Cardiac fibroblast (primary cell): ENCODE measurements around the gene IFTAP.

ENCODE experiments used
- DNase-seq, 2 donors: peaks; one replicate each; pipeline versions ENCODE4 v3.0.0 to v3.0.0-alpha.2; 2010; ENCODE audit warnings: low read depth in 2 of 2
- H3K4me3 ChIP-seq, 2 donors: replicated peaks in 1 of 2; 1 replicate in 1 of 2; 2 replicates in 1 of 2; pipeline ENCODE4 v1.5.1; 2011; ENCODE audit warnings: low read depth in 2 of 2, low read length in 2 of 2, mild to moderate bottlenecking in 2 of 2, moderate library complexity in 1 of 2
- CTCF ChIP-seq: IDR thresholded peaks from one replicate; pipeline ENCODE4 v1.5.1; 2011; ENCODE audit warnings: low read depth, mild to moderate bottlenecking, low read length, inconsistent platforms

The IFTAP gene

GRCh38 chr11:36596880-36597279, 2.6 kb downstream of the IFTAP start:
- no peak for TF ChIP-seq CTCF
- no peak for DNase-seq
- no peak overlapping the region for H3K4me3 ChIP-seq

GRCh38 chr11:36598051-36598450, 3.7 kb downstream of the IFTAP start, which contains the start of gene RAG2:
RAG2 (minus strand) TSS chr11:36598236; CDS start chr11:36594168, 4,068 bp downstream.
- DNase-seq = no peak
- no peak for TF ChIP-seq CTCF

DNA sequence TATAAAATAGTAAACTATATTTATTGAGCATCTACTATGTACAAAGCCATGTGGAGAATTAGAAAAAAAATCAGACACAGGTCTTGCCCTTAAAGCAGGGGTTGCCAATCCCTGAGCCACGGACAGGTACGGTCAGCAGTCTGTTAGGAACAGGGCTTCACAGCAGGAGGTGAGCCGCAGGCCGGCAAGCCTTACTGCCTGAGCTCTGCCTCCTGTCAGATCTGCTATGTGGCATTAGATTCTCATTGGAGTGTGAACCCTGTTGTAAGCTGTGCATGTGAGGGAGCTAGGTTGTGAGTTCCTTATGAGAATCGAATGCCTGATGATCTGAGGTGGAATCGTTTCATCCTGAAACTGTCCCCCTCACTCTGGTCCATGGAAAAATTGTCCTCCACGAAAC, 5.9 kb downstream of the IFTAP start:
- TF ChIP-seq CTCF = no peak
- no peak for DNase-seq
- no peak overlapping the region for H3K4me3 ChIP-seq

More at GRCh38 chr11:36598051-36598450, 3.7 kb downstream of the IFTAP start, which contains the start of gene RAG2:
- no peak within 1 kb of the TSS for H3K4me3 ChIP-seq

- no peak for DNase-seq
- H3K4me3 ChIP-seq = no peak overlapping the region
- no peak for TF ChIP-seq CTCF
Observed at GRCh38 chr11:36601155-36601554, 6.9 kb downstream of the IFTAP start.

- no peak for TF ChIP-seq CTCF
- DNase-seq = no peak
- H3K4me3 ChIP-seq = no peak overlapping the region
Observed at GRCh38 chr11:36602135-36602534, 7.8 kb downstream of the IFTAP start.

GRCh38 chr11:36605221-36606216, 11.2 kb downstream of the IFTAP start:
- no peak for TF ChIP-seq CTCF
- DNase-seq = no peak
- H3K4me3 ChIP-seq = no peak overlapping the region
